ENCODE measurements around the gene POTEH.
"Not testable (repeated sequence)": the region's sequence is repeated elsewhere in the genome, so short reads cannot be mapped to it uniquely, and the experiment has no call there.

GRCh38 chr22:15688090-15688489 lies 1.7 kb upstream of the POTEH start:
- not testable (repeated sequence) for TF ChIP-seq CTCF, POLR2A (IDR thresholded peaks at IDR 0.05)

All from esophagus squamous epithelium (tissue), 4 donors.